Measurements from ENCODE around the gene ATG16L1.

Gene ATG16L1

DNA sequence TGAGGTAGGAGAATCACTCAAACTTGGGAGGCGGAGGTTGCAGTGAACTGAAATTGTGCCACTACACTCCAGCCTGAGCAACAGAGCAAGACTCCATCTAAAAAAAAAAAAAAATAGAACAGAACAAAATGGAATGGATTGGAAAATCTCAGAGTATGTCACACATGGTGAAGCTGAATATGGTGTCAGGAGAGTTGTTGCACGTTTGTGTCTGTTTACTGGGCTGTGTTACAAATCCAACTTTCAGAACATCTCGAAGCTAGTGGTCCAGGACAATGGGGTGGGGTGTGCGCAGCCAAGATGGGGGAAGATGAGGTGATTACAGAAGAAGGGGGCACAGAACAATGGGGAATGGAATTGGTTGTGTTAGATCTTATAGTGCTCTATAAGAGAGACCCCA is 73.8 kb downstream of the ATG16L1 start:
- no peak for DNase-seq (ENCODE audit: low read depth)
- no peak for TF ChIP-seq CTCF (conservative IDR thresholded peaks at IDR 0.05; ENCODE audit: low read depth, low read length)
- H3K4me3 ChIP-seq (ENCODE audit: low read depth, low read length) = no peak overlapping the region

DNA sequence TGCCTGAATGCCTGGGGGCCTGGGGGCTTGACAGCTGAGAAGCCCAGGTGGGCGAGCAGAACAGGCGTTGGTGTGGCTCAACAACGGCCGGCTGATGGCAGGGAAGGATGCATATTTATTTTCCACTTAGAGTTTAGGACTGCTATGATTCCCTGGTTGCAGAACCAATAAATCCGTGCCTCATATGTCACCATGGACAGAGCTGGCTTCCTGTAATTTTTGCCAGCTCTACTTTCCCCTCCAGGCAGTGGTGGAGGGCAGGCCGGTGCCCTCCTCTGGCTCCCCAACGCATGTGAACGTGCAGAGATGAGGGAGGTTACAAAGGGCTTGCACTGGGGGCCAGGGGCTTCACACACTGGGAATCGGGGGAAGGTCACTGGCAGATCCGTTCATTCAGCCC is 74.3 kb downstream of the ATG16L1 start:
- no peak for DNase-seq (ENCODE audit: low read depth)
- no peak overlapping the region for H3K4me3 ChIP-seq (ENCODE audit: low read depth, low read length)
- TF ChIP-seq CTCF (conservative IDR thresholded peaks at IDR 0.05; ENCODE audit: low read depth, low read length) = no peak

DNA sequence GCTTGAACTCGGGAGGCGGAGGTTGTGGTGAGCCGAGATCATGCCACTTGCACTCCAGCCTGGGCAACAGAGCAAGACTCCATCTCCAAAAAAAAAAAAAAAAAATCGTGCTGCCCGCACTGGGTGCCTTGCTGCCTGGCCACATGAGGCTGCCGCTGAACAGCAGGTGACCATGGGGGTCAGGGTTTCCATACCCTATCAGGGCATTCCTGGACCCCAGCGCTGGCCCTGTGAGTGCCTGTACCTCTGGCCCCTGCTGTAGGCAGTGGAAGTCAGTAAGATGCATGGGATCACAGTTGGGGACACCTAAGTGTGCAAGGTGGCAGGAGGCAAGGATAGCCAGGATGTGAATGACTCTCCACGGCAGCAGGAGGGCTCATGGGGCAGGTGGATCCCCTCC is 75.0 kb downstream of the ATG16L1 start:
- TF ChIP-seq CTCF (conservative IDR thresholded peaks at IDR 0.05; ENCODE audit: low read depth, low read length) = no peak
- no peak for DNase-seq (ENCODE audit: low read depth)
- H3K4me3 ChIP-seq (ENCODE audit: low read depth, low read length) = no peak overlapping the region

DNA sequence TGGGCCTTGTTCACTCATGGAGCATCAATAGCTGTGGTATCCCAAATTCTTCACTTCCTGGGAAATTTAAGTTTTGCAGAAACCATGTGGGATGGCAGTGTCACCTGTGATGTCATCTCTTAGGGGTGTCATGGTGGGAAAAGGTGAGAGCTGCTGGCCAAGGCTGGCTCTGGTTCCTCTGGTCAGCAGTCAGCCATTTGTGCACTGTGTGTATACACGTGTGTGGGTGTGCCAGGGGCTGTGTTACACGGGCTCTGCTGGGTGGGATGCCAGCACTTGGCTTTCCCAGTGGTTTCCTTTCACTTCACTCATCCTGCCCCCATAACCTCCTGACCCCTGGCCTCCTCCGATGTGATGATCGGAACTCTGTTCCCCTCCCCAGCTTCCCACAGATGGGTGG is 77.4 kb downstream of the ATG16L1 start:
- no peak for DNase-seq (ENCODE audit: low read depth)
- no peak for TF ChIP-seq CTCF (conservative IDR thresholded peaks at IDR 0.05; ENCODE audit: low read depth, low read length)
- H3K4me3 ChIP-seq (ENCODE audit: low read depth, low read length) = no peak overlapping the region

DNA sequence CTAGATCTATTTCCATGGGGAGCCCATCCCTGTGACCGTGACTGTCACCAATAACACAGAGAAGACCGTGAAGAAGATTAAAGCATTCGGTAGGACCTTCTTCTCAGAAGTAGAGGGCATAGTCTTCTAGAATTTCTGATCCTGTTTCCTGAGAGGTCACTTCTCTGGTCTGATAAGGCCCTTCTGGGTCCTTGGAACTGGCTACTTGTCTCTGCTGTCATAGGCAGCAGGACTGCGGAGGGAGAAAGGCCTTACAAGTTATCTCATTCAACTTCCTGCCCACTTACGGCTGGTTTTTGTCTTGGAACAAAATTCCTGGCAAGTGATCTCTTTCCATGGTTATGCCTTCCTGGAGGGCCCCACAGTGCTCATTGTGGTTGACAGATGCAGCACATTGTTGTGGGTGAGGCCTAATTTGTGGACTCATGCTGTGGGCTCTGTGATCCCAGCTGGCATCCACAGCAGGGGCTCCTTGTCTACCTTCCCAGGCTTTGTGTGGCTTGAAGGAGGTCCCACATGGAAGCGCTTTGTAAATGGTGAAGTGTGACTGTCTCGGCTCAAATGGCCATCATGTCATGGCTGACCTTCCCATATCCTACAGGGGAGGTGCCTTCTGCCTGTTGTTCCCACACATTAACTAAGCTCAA is 78.1 kb downstream of the ATG16L1 start:
- H3K4me3 ChIP-seq (ENCODE audit: low read depth, low read length) = no peak overlapping the region
- TF ChIP-seq CTCF (conservative IDR thresholded peaks at IDR 0.05; ENCODE audit: low read depth, low read length) = no peak
- no peak for DNase-seq (ENCODE audit: low read depth)

DNA sequence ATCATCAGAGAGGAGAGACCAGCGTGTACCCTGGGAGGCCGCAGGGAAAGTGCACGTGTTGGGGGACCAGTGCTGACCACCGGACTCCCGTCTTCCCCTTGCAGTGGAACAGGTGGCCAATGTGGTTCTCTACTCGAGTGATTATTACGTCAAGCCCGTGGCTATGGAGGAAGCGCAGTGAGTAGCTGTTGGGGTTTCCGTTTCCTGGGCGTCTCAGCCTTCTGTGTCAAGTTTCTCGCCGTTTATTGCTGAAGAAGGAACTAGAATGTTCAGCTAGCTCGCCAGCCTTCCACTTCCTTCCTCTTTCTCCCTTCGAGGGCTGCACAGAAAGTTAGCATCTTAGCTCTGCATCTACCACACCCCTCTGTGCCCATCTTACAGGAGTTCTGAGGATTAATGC is 80.1 kb downstream of the ATG16L1 start:
- no peak overlapping the region for H3K4me3 ChIP-seq (ENCODE audit: low read depth, low read length)
- no peak for TF ChIP-seq CTCF (conservative IDR thresholded peaks at IDR 0.05; ENCODE audit: low read depth, low read length)
- DNase-seq (ENCODE audit: low read depth) = no peak

DNA sequence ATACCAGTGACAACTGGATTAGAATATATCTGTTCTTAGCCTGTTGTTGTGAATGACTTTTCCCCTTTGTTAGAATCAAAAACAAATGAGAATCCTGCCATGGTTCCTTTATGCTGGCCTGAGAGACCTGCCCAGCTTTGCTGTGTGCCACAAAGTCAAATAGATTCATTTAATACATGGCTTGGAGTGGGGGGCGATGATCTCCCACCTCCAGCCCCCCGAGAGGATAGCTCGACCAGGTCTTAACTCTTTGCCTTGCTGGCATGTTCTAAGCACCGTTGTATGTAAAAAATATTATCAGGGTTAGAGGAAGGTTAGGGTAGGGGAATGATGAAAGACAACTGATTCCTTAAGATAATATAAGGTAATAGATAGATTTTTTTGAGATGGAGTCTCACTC is 80.7 kb downstream of the ATG16L1 start:
- TF ChIP-seq CTCF (conservative IDR thresholded peaks at IDR 0.05; ENCODE audit: low read depth, low read length) = no peak
- no peak overlapping the region for H3K4me3 ChIP-seq (ENCODE audit: low read depth, low read length)
- DNase-seq (ENCODE audit: low read depth) = no peak
